Activated CD4-positive, alpha-beta T cell treated with anti-CD3 and anti-CD28 coated beads, Interleukin-2, amount 10 ng/mL, durations not matched to agents 24 days and 14 days (primary cell): ENCODE measurements around the gene FOXS1. TPM values are rescaled to one million over a fixed set of nuclear protein-coding genes. Genes with fewer than 3 reads are reported as not detected.

ENCODE experiments used
- DNase-seq: peaks from one replicate; pipeline ENCODE4 v3.0.0; 2022
- H3K27ac Mint-ChIP-seq: one replicate; pipeline ENCODE4 v1.8.0; 2022; ENCODE audit warnings: mild to moderate bottlenecking, mixed read lengths
- H3K27me3 Mint-ChIP-seq: one replicate; pipeline ENCODE4 v1.8.0; 2022; ENCODE audit warnings: mixed read lengths
- H3K36me3 Mint-ChIP-seq: one replicate; pipeline ENCODE4 v1.8.0; 2022; ENCODE audit warnings: low read depth, mild to moderate bottlenecking, mixed read lengths
- H3K4me1 Mint-ChIP-seq: one replicate; pipeline ENCODE4 v1.8.0; 2021; ENCODE audit warnings: mixed read lengths
- H3K4me3 Mint-ChIP-seq: one replicate; pipeline ENCODE4 v1.8.0; 2022; ENCODE audit warnings: mild to moderate bottlenecking, moderate library complexity, mixed read lengths
- H3K9me3 Mint-ChIP-seq: one replicate; pipeline ENCODE4 v1.8.0; 2021; ENCODE audit warnings: mixed read lengths
- intact Hi-C: fragments of 100-400 bp; cut with micrococcal nuclease; formaldehyde crosslinking; loops from one replicate; pipeline ENCODE4 v1.15.1; 2023
- total RNA-seq: library from RNA; stranded (reverse); gene quantifications from 2 replicates; pipeline ENCODE4 v1.2.3, GENCODE V29; 2022

The FOXS1 gene
- total RNA-seq, 1 donor from 2014 or later, result not detected

DNA sequence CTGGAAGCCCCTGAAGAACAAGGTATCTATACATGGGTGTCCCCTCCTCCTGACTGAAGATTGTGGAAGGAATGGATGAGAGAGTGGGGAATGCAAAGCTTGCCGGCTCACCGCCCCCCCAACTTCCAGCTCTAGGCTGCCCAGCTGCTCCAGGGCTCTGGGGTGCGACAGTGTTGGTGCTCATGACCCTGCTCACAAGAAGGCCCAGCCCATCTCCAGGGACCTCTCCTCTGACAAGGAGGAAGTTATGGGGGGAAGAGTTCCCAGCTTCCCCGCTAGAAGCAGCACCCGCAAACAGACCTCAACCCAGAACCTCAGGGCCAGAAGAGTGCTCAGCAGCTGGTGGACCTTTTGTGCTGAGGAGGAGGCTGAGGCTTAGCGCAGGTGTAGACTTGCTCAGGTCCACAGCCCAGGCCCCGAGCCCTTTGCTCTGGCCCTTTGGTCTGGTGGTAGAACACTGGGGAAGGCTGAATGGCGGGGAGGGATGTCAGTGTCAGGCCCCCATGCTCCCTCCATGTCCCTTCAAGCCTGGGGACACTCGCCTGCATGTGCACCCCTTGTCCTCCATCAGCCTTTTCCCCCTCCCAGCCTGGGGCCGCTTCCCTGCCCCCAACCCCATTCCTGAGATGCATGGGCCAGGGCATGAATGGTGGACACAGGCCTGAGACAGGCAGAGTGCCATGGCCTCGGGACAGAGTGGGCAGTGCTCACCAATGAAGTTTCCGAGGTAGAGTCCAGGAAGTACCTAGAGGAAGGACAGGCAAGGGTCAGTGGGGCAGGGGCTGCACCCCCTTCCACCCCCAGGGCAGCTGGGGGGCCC lies 23.7 kb upstream of the FOXS1 start:
- intact Hi-C loops, result no loop called here
- Mint-ChIP-seq H3K9me3 (no peaks in the 10 kb centered on the region), H3K4me1 (peaks cover 11% of the 10 kb centered on the region), H3K27ac (no peak overlapping the region), H3K36me3 (peaks cover 2% of the 10 kb centered on the region), H3K4me3 (peak overlapping the region; percentile 82), H3K27me3 (peaks cover 59% of the 10 kb centered on the region)
- DNase-seq, result no peak

GRCh38 chr20:31866221-31866620 lies 20.8 kb upstream of the FOXS1 start:
- Mint-ChIP-seq H3K27me3 (peaks cover 45% of the 10 kb centered on the region), H3K27ac (no peak overlapping the region), H3K9me3 (no peaks in the 10 kb centered on the region), H3K36me3 (peaks cover 2% of the 10 kb centered on the region), H3K4me3 (no peak overlapping the region), H3K4me1 (peaks cover 15% of the 10 kb centered on the region)
- no peak for DNase-seq
- intact Hi-C loops, result no loop called here

DNA sequence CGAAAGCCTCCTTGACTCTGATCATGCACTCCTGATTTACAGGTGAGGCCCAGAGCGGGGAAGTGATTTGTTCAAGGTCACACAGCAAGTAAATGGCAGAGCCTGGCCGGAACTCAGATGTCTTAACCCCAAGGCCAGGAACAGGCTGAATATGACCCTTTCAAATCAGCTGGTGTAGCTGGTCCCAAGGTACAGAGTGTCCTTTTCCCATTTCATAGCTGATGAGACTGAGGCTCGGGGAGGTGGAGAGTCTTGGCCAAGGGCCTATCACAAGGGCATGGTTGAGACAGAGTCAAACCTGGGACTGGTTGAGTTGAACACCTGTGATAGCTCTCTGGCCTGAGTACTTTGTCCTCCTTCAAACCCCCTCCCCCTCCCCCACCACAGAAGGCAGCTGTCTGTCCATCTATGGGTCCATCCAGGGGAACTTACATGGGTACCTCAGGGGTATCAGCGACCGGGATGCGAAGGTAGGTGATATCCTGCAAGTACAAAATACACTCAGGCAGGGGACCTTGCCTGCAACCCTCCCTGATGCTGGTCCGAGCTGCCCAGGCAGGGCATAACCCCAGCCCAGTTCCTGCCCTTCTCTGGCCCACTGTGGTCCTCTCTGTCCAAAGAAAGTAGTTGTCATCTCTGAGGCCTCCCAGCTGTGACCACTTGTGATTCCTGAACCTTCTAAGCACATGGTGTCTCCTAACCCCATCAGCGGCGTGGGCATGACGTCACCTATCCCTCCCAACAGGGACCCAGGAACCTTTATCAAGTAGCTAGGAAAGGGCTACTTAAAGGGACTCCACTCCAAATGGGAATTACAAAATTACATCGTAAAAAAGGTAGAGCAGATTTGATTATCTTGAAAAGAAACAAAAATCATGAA lies 19.4 kb upstream of the FOXS1 start:
- peaks cover 48% of the 10 kb centered on the region for H3K27me3 Mint-ChIP-seq
- H3K4me3 Mint-ChIP-seq, result no peak overlapping the region
- intact Hi-C loops, result no loop called here
- H3K36me3 Mint-ChIP-seq, result peaks cover under 1% of the 10 kb centered on the region
- H3K27ac Mint-ChIP-seq, result no peak overlapping the region
- DNase-seq, result no peak
- H3K9me3 Mint-ChIP-seq, result no peaks in the 10 kb centered on the region
- peaks cover 9% of the 10 kb centered on the region for H3K4me1 Mint-ChIP-seq

DNA sequence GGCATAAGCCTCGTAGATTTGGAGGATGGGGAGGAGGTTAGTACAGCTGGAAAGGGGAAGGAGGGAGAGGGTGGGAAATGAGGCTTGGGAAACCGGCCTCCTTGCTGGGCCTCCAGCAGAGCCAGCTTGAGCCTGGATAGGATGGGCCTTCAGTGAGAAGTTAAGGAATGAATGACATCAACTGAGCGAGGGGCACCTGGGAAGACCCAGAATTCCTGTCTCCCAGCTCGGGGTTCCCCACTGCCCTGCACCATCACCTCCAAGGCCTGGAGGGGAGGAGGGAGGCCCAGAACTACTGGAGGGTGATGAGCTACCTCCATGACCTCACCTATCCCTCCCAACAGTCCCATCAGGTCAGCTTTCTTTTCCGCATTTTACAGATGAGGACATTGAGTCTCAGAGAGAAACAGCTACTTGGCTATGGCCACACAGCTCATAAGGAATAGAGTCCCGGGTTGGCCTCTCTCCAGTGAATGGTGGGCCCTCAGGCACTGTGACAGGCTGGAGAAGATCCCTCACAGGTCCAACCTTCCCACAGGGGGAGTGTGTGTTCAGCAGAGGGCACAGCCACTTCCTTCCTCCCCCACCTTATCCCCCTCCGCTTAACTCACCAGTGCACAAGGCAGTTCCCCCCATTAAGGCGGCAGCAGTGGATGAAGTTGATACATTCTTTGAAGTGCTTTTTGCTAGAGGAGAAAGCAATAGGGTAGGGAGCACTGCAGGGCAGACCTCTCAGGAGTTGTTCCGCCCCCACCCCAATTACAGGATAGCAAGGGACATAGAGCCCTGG lies 18.1 kb upstream of the FOXS1 start:
- Mint-ChIP-seq H3K4me3 (no peak overlapping the region), H3K36me3 (no peaks in the 10 kb centered on the region), H3K27me3 (peaks cover 42% of the 10 kb centered on the region), H3K27ac (peak overlapping the region; percentile 6), H3K9me3 (no peaks in the 10 kb centered on the region), H3K4me1 (peaks cover 8% of the 10 kb centered on the region)
- intact Hi-C loops, result no loop called here
- no peak for DNase-seq

DNA sequence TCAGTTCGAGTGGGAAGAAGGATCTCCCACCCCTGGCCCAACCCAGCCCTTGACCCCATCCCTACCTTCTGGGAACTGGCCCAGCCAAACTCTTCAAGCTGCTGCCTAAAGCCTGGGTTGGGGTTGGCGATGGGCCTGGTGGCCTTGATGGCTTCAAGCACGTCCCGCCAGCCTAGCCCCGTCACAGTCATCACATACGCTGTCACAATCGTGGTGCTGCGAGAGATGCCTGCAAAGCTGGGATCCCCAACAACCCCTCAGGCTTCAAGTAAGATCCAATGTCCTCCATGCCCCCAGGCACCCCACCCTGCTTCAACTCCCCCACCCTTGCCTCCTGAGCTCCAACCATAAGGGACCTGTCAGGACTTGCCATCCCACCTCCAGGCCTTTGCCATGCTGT lies 17.1 kb upstream of the FOXS1 start:
- H3K9me3 Mint-ChIP-seq, result no peaks in the 10 kb centered on the region
- no peak overlapping the region for H3K27ac Mint-ChIP-seq
- intact Hi-C loops, result no loop called here
- H3K36me3 Mint-ChIP-seq, result no peaks in the 10 kb centered on the region
- DNase-seq, result no peak
- H3K4me3 Mint-ChIP-seq, result no peak overlapping the region
- peaks cover 11% of the 10 kb centered on the region for H3K4me1 Mint-ChIP-seq
- H3K27me3 Mint-ChIP-seq, result peaks cover 38% of the 10 kb centered on the region

- no peak overlapping the region for H3K27ac Mint-ChIP-seq
- H3K9me3 Mint-ChIP-seq, result no peaks in the 10 kb centered on the region
- H3K4me3 Mint-ChIP-seq, result peak overlapping the region; percentile 60
- intact Hi-C loops, result no loop called here
- peaks cover 40% of the 10 kb centered on the region for H3K27me3 Mint-ChIP-seq
- no peak for DNase-seq
- H3K4me1 Mint-ChIP-seq, result peaks cover 11% of the 10 kb centered on the region
- H3K36me3 Mint-ChIP-seq, result no peaks in the 10 kb centered on the region
Measured at GRCh38 chr20:31862157-31862470, 16.7 kb upstream of the FOXS1 start.

DNA sequence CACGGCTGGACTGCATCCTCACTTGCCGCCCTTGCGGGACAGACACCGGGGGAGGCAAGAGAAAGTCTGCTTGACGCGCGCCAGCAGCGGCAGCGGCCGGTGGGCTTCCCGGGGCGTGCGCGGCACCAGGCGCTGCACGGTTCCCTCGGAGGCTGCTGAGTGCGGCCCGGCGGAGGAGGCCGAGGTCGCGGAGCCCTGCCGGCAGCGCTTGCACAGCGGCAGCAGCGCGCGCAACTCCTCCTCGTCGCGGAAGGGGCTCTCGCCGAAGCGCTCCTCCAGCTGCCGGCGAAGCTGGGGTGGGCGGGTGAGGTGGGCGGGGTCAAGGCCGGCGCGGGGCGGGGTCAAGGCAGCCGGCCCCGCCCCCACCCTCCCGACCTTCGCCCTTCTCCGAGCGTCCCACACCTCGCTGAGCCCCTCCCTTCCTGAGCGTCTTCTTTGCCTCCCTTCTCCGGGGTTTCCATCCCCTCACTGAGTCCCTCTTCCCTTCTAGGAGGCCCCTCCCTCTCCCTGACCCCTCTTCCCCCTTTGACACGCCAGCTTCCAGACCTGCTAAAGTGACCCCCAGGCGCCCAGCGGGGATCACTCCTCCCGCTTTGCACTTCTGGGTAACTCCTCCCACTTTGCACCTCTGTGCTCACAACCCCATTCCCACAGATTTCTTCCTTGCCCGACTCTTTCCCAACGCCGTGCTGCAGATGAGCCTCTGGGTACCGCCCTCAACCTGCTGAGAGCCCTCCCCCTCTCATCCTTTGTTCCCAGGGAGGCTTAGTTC lies 16.2 kb upstream of the FOXS1 start:
- DNase-seq, result peak; percentile 89
- intact Hi-C loops, result no loop called here
- H3K27me3 Mint-ChIP-seq, result peaks cover 40% of the 10 kb centered on the region
- no peaks in the 10 kb centered on the region for H3K9me3 Mint-ChIP-seq
- peaks cover 11% of the 10 kb centered on the region for H3K4me1 Mint-ChIP-seq
- peak overlapping the region; percentile 60 for H3K4me3 Mint-ChIP-seq
- H3K36me3 Mint-ChIP-seq, result no peaks in the 10 kb centered on the region
- H3K27ac Mint-ChIP-seq, result no peak overlapping the region

- intact Hi-C loops, result no loop called here
- H3K27ac Mint-ChIP-seq, result no peak overlapping the region
- H3K9me3 Mint-ChIP-seq, result no peaks in the 10 kb centered on the region
- peaks cover 11% of the 10 kb centered on the region for H3K4me1 Mint-ChIP-seq
- H3K4me3 Mint-ChIP-seq, result peak overlapping the region; percentile 19
- peaks cover 40% of the 10 kb centered on the region for H3K27me3 Mint-ChIP-seq
- no peaks in the 10 kb centered on the region for H3K36me3 Mint-ChIP-seq
- DNase-seq, result no peak
Measured at GRCh38 chr20:31861135-31861384, 15.7 kb upstream of the FOXS1 start.

- Mint-ChIP-seq H3K4me1 (peaks cover 11% of the 10 kb centered on the region), H3K9me3 (no peaks in the 10 kb centered on the region), H3K4me3 (peak overlapping the region; percentile 35), H3K27ac (no peak overlapping the region), H3K27me3 (peaks cover 38% of the 10 kb centered on the region), H3K36me3 (no peaks in the 10 kb centered on the region)
- intact Hi-C loops, result no loop called here
- no peak for DNase-seq
Measured at GRCh38 chr20:31860390-31861134, 15.2 kb upstream of the FOXS1 start.

DNA sequence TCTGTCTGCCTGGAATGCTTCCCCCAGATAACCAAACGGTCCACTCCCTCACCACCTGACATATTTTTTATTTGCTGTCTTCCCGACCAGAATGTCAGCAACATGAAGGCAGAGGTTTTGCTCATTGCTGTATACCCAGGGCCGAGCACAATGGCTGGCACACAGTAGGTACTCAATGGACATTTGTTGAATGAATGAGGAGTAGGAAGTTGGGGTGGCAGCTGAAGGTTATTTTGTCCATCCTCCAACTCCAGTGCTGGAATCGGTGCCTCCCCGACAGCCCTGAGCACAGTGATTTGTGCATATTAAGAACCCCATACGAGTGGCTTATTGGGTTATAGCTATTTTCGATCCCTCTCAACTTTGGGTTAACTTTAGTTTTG lies 14.6 kb upstream of the FOXS1 start:
- H3K9me3 Mint-ChIP-seq, result no peaks in the 10 kb centered on the region
- peaks cover 11% of the 10 kb centered on the region for H3K4me1 Mint-ChIP-seq
- no peak overlapping the region for H3K27ac Mint-ChIP-seq
- intact Hi-C loops, result no loop called here
- DNase-seq, result no peak
- peaks cover 35% of the 10 kb centered on the region for H3K27me3 Mint-ChIP-seq
- no peak overlapping the region for H3K4me3 Mint-ChIP-seq
- H3K36me3 Mint-ChIP-seq, result no peaks in the 10 kb centered on the region

DNA sequence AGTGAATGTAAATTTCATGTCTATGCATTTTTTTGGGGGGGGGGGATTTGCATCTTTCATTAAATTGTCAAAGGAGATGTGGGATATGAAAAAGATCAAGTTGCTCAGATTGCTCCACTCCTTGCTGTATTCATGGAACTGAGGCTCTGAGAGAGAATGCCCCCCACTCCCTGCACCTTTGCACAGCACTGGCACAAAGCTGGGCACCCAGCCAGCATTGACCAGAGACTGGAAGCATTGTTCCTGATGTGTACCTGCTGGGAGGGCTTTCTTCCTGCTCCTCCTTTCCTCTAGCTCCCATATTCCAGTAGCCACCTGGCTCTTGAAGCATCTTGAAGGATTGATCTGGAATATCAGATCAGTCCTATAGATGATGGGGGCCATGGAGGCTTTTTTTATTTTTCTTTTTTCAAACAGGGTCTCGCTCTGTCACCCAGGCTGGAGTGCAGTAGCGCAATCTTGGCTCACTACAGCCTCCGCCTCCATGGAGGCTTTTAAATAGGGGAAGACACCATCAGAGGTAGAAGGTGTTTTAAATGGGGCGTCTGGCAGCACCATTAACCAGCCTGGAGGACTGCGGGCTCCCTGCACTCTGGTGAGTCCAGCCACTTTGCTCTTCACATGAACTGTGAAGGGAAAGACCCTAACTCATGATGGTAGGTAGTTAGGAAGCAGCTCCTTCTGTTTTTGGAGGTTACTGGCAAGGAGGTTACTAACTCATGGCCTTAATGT lies 14.0 kb upstream of the FOXS1 start:
- H3K27ac Mint-ChIP-seq, result no peak overlapping the region
- H3K36me3 Mint-ChIP-seq, result no peaks in the 10 kb centered on the region
- H3K27me3 Mint-ChIP-seq, result peaks cover 34% of the 10 kb centered on the region
- intact Hi-C loops, result no loop called here
- H3K9me3 Mint-ChIP-seq, result no peaks in the 10 kb centered on the region
- no peak overlapping the region for H3K4me3 Mint-ChIP-seq
- H3K4me1 Mint-ChIP-seq, result peaks cover 11% of the 10 kb centered on the region
- DNase-seq, result no peak

DNA sequence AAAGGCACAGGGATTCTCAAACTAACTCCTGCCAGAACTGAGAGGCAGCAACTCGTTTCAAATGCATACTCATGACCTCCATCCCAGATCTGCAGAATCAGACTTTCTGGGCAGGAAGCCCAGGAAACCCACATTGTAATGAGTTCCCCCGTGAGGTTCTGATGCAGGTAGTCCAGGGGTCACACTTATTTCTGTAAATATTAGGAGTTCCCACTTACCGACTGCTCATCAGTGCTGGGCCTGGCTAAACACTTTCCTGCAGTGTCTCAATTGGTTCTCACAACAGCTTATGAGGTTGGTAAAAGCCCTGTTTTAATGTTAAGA lies 13.3 kb upstream of the FOXS1 start:
- Mint-ChIP-seq H3K27me3 (peaks cover 34% of the 10 kb centered on the region), H3K4me3 (peak overlapping the region; percentile 9)

More for the DNA sequence above, 13.3 kb upstream of the FOXS1 start:
- Mint-ChIP-seq H3K36me3 (no peaks in the 10 kb centered on the region), H3K27ac (no peak overlapping the region), H3K4me1 (peaks cover 11% of the 10 kb centered on the region), H3K9me3 (no peaks in the 10 kb centered on the region)
- intact Hi-C loops, result no loop called here
- DNase-seq, result no peak
